ENCODE measurements around the gene BRMS1L.

GRCh38 chr14:35809597-35809996 lies 16.5 kb upstream of the BRMS1L start:
- TF ChIP-seq CTCF (IDR thresholded peaks at IDR 0.05) = no peak
- no peak for TF ChIP-seq POLR2AphosphoS5 (IDR thresholded peaks at IDR 0.05)
- no peak for TF ChIP-seq POLR2A (IDR thresholded peaks at IDR 0.05)

Measured in prostate gland (tissue), 2 donors.